Measurements from ENCODE around the gene TBC1D24.

GRCh38 chr16:2451851-2452320 lies 23.0 kb upstream of the TBC1D24 start:
- TF ChIP-seq POLR2A (IDR thresholded peaks at IDR 0.05) (no peak), CTCF (IDR thresholded peaks at IDR 0.05) (no peak)
